ENCODE measurements around the gene NELFB. TPM values are rescaled to one million over a fixed set of nuclear protein-coding genes. Genes with fewer than 3 reads are reported as not detected.

The NELFB gene
- total RNA-seq, 1 donor from 2014 or later, result 45.2 TPM

- DNase-seq (ENCODE audit: low spot score), result no peak
These were observed 26.4 kb downstream of the NELFB start for GRCh38 chr9:137281345-137282116.

DNA sequence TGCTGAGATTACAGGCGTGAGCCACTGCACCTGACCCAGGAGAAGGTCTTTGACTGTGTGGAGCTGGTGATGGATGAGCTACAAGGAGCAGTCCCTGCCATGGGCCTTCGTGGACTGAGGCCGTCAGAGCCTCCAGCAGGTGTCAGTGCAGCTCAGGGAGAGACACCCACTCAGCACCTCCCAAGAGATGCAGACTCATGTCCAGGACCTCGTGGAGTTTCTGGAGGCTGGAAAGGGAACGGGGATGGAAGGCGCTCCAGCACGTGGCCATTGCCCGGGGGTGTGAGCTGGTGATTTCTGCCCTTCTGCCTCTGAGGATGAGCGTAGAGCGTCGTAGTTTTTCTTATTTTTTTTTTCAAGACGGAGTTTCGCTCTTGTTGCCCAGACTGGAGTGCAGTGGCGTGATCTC, 31.9 kb downstream of the NELFB start:
- DNase-seq (ENCODE audit: low spot score), result no peak

DNA sequence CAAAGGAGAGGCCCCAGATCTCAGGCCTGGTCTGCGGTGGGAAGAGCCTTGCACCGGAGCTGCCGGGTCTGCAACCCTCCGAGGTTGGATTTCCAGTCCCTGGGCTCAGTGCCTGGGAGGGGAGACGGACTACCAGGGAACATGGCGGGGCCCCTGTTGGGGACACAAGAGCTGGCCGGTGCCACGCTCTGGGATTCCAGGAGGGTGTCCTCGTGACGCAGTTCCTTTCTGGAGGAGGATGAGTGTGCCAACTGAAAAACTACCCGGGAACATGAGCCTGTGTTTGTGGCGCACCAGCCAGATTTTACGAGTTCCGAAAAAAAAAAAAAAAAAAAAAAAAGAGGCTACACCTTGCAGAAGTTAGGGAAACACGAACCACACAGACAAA, 38.0 kb downstream of the NELFB start:
- DNase-seq (ENCODE audit: low spot score), result no peak

- no peak for DNase-seq (ENCODE audit: low spot score)
These were observed 38.5 kb downstream of the NELFB start for GRCh38 chr9:137293482-137294090.

DNA sequence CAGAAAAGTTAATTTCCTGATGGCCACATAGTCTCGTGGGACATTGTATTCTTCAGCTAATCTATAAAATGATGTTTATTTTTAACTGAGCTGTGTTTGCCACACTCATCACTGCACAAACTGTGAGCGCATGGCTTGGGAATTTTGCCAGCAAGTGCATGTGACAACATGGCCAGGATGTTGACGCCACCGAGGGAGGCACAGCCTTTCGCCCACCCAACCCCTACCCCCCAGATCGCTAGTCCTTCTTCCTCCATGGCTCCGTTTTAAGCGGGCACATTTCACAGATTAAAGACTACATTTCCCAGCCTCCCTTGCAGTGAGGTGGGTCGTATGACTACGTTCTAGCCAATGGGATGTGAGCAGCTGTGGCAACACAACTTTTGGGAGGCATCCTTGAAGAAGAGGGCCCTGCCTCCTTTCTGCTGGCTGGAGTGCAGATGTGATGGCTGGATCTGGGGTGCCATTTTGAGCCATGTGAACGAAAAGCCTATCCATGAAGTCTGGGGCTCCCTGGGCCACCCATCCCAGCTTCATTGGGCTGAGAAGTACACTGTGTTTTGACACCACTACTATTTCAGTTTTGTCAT, 39.1 kb downstream of the NELFB start:
- no peak for DNase-seq (ENCODE audit: low spot score)

DNA sequence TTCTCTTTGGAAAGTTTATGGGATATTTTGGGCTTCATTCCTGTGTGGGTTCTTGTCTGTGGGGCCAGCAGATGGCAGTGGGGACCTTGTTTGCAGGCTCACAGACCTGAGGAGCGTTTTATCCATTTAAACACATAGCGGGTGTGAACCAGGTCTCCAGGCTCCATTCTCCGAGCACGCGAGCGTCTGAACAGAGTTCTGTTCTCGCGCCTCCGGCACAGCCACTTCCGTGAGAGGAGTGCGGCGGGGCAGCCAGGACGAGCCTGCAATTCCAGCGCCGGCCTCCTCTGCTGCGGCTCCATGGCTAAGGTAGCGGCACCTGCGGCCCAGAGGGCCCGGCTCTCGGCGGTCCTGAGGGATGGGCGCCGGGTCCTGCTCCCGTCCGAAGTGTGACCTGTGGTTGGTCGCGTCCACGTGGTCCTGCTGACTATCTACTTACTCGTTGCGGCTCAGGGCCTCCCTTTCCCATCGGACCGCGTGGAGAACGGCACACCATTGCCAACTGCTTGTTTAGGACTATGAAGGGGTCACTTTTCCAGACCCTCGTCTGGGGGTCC, 39.6 kb downstream of the NELFB start:
- no peak for DNase-seq (ENCODE audit: low spot score)

- no peak for DNase-seq (ENCODE audit: low spot score)
These were observed 40.2 kb downstream of the NELFB start for GRCh38 chr9:137295238-137295811.

DNA sequence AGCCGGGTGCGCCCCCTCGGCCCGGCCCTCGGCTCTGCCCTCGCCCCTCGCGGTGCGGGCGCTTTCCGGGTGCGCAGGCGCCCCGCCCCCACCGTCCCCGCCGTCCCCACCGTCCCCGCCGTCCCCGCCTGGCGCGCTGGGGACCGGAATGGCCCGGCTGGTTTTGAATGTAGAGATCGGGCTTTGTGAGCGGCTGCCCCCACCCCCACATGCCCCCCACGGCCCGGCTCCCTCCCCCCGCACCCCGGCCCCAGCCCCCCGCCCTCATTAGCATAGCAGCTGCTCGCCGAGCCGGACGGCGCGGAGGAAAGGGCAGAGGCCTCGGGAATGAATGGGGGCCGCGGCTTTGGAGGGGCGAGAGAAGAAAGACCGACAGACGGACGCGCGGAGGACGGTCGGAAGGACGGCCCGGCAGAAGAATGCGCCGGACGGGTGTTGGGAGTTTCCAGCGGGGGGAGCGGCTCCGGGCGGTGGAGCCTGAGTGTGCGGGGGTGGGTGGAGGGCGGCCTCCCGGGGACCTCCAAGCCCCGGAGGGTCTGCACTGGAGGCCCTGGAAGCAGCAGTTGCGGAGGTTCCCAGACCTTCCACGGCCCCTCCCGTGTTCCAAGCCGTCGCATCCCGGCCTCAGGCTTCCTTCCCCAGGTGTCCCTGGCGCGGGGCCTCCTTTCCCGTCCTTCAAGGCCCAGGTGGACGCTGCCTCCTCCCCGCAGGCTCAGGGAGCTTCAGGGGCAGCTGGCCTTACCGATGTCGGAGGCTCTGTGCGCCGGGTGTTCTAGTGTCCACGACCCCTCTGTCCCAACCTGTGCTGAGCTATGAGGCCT, 40.9 kb downstream of the NELFB start:
- no peak for DNase-seq (ENCODE audit: low spot score)

GRCh38 chr9:137296670-137297664, 41.8 kb downstream of the NELFB start:
- DNase-seq (ENCODE audit: low spot score), result no peak

- no peak for DNase-seq (ENCODE audit: low spot score)
These were observed 42.8 kb downstream of the NELFB start for GRCh38 chr9:137297966-137298365.

GRCh38 chr9:137298401-137299202, 43.5 kb downstream of the NELFB start:
- DNase-seq (ENCODE audit: low spot score), result no peak

DNA sequence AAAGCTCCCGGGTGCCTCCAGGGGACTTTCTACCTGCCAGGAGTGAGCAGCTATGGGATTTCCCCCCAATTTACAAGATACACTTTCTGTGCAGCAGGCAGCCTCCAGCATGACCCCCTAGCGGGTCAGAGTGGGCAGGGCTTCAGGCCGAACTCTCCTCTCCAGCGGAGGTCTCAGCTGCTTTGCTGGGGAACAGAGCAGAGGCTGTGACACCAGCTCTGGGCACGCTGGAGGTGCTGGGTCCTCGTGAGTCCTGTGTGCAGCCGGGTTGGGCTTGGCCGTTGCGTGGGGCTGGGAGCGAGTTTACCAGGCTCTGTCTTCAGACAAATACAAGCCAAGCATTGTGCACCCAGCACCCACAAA, 44.1 kb downstream of the NELFB start:
- DNase-seq (ENCODE audit: low spot score), result no peak

- DNase-seq (ENCODE audit: low spot score), result no peak
These were observed 44.8 kb downstream of the NELFB start for GRCh38 chr9:137299938-137300337.

DNA sequence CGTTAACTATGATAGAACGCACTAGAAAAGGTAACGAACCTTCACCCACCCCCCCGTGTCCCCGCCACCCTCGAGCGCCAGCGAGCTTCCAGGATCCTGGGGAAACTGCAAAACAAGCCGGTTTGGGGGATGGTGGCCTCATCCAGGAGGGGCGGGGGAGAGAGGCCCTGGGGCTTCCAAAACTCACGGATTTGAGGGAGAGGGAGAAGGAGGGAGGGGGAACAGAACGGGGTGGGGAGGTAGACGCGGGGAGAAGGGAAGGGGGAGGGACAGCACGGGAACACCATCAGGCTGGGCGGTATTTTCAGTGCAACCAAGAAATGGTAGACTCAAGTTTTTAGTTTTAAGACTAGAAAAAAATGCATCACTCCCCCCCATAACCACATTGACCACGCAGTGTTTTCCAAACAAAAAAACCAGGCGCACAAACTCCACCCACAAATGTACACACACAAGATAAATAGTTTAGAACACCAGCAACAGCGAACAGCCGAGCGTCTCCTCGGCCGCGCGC, 45.5 kb downstream of the NELFB start:
- DNase-seq (ENCODE audit: low spot score), result no peak

DNA sequence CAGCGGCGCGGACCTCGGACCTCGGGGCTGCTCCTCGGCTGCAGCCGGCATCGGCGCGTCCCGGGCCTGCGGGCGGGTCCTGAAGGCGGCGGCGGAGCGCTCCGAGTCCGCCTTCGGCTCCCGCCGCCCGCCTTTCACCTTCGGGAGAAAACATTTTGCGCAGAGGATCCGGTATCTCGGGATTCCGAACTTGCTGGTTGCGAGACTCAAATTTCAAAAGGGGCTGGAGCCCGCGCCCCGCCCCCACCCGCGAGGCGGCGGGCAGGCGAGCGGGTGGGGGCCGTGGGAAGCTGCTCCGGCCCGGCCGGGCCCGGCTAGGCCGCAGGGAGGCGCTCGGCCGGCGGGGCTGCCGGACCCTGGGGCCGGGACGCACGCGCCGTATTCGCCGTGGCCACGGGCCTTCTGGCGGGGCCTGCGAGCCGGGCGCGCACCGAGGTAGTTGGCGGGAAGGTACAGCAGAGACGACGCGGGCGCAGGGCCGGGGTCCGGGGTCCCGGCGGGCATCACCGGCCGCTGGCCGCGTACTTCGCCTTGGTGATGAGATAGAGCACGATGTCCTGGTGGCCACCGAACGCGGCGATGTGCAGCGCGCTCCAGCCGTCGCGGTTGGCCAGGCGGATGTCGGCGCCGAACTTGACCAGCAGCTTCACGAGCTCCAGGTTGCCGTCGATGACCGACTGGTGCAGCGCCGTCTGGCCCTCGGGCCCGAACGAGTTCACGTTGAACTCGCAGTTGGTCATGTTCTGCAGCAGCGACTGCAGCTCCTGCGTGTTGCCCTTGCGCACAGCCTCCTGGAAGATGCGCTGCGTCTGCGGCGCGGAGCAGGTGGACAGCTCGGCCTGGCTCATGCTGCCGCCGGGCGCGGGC, 46.2 kb downstream of the NELFB start:
- no peak for DNase-seq (ENCODE audit: low spot score)

- DNase-seq (ENCODE audit: low spot score), result peak; percentile 89
These were observed 47.0 kb downstream of the NELFB start, which contains the start of gene NRARP for GRCh38 chr9:137302118-137302448. Gene NRARP, minus strand, starts transcription at chr9:137302271. Its CDS starts 343 bp downstream, at chr9:137301928.

GRCh38 chr9:137302449-137303150, 47.5 kb downstream of the NELFB start:
- DNase-seq (ENCODE audit: low spot score), result no peak
